Activated B cell treated with CpG ODN at 0.5 μM for 24 hours (primary cell): ENCODE data around the gene RASAL2. TPM values are rescaled to one million over a fixed set of nuclear protein-coding genes. Genes with fewer than 3 reads are reported as not detected.

Source experiments
- ATAC-seq: fragments of 200-7000 bp; cut with Tn5 transposase; one replicate; pipeline ENCODE4 v1.10.0; 2021; ENCODE audit warnings: low read depth, mild to moderate bottlenecking, moderate library complexity
- CTCF ChIA-PET: fragments of 350-600 bp; sonication (Branson Sonifier 250); formaldehyde crosslinking; loops from one replicate; lab custom pipeline; 2021; ENCODE audit warnings: antibody characterized with exemption; lab: Charles Lee
- POLR2A ChIA-PET: fragments of 350-600 bp; sonication (Branson Sonifier 250); formaldehyde crosslinking; loops from one replicate; lab custom pipeline; 2021; ENCODE audit warnings: antibody characterized with exemption; lab: Charles Lee
- DNase-seq: peaks from one replicate; pipeline ENCODE4 v3.0.0; 2022
- H3K27ac Mint-ChIP-seq: one replicate; pipeline ENCODE4 v1.8.0; 2020; ENCODE audit warnings: mixed read lengths
- H3K27me3 Mint-ChIP-seq: one replicate; pipeline ENCODE4 v1.8.0; 2021; ENCODE audit warnings: mixed read lengths
- H3K36me3 Mint-ChIP-seq: one replicate; pipeline ENCODE4 v1.8.0; 2021; ENCODE audit warnings: low read depth, mixed read lengths
- H3K4me1 Mint-ChIP-seq: one replicate; pipeline ENCODE4 v1.8.0; 2021; ENCODE audit warnings: mixed read lengths
- H3K4me3 Mint-ChIP-seq: one replicate; pipeline ENCODE4 v1.8.0; 2020; ENCODE audit warnings: mild to moderate bottlenecking, mixed read lengths
- H3K9me3 Mint-ChIP-seq: one replicate; pipeline ENCODE4 v1.8.0; 2020; ENCODE audit warnings: mixed read lengths
- intact Hi-C: fragments of 100-400 bp; cut with micrococcal nuclease; formaldehyde crosslinking; loops from one replicate; pipeline ENCODE4 v1.15.1; 2024
- total RNA-seq: library from RNA; stranded (reverse); gene quantifications from 2 replicates; pipeline ENCODE4 v1.2.3, GENCODE V29; 2022
- TF ChIP-seq, protein P1 (sequence below): fragments of 200-600 bp; IDR thresholded peaks from one replicate; pipeline ENCODE4 v1.8.0; 2022; ENCODE audit warnings: antibody characterized with exemption, mild to moderate bottlenecking

The RASAL2 gene
- total RNA-seq, 1 donor from 2014 or later, result 0.16 TPM

GRCh38 chr1:178230881-178231409 is 137.0 kb downstream of the RASAL2 start:
- H3K27ac Mint-ChIP-seq, result no peak overlapping the region

GRCh38 chr1:178232108-178232507 is 138.2 kb downstream of the RASAL2 start:
- H3K4me3 Mint-ChIP-seq, result no peak overlapping the region
- ATAC-seq, result no peak
- TF ChIP-seq, protein P1, sequence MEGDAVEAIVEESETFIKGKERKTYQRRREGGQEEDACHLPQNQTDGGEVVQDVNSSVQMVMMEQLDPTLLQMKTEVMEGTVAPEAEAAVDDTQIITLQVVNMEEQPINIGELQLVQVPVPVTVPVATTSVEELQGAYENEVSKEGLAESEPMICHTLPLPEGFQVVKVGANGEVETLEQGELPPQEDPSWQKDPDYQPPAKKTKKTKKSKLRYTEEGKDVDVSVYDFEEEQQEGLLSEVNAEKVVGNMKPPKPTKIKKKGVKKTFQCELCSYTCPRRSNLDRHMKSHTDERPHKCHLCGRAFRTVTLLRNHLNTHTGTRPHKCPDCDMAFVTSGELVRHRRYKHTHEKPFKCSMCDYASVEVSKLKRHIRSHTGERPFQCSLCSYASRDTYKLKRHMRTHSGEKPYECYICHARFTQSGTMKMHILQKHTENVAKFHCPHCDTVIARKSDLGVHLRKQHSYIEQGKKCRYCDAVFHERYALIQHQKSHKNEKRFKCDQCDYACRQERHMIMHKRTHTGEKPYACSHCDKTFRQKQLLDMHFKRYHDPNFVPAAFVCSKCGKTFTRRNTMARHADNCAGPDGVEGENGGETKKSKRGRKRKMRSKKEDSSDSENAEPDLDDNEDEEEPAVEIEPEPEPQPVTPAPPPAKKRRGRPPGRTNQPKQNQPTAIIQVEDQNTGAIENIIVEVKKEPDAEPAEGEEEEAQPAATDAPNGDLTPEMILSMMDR, result no peak
- DNase-seq, result no peak
- H3K27me3 Mint-ChIP-seq, result peaks cover 8% of the 10 kb centered on the region
- no peak overlapping the region for H3K27ac Mint-ChIP-seq
- CTCF ChIA-PET, result no interaction called here
- POLR2A ChIA-PET, result no interaction called here
- H3K36me3 Mint-ChIP-seq, result no peaks in the 10 kb centered on the region
- no peaks in the 10 kb centered on the region for H3K4me1 Mint-ChIP-seq
- intact Hi-C loops, result no loop called here
- H3K9me3 Mint-ChIP-seq, result no peaks in the 10 kb centered on the region

More at GRCh38 chr1:178230881-178231409, 137.0 kb downstream of the RASAL2 start:
- ChIA-PET CTCF (no interaction called here), POLR2A (no interaction called here)
- TF ChIP-seq, protein P1, result no peak
- intact Hi-C loops, result no loop called here
- DNase-seq, result no peak
- H3K27me3 Mint-ChIP-seq, result peaks cover 8% of the 10 kb centered on the region
- H3K9me3 Mint-ChIP-seq, result no peaks in the 10 kb centered on the region
- no peak overlapping the region for H3K4me3 Mint-ChIP-seq
- no peak for ATAC-seq
- no peaks in the 10 kb centered on the region for H3K36me3 Mint-ChIP-seq
- H3K4me1 Mint-ChIP-seq, result no peaks in the 10 kb centered on the region

- CTCF ChIA-PET, result no interaction called here
- intact Hi-C loops, result no loop called here
- H3K9me3 Mint-ChIP-seq, result no peaks in the 10 kb centered on the region
- no peaks in the 10 kb centered on the region for H3K4me1 Mint-ChIP-seq
- peaks cover 8% of the 10 kb centered on the region for H3K27me3 Mint-ChIP-seq
- ATAC-seq, result no peak
- POLR2A ChIA-PET, result no interaction called here
- DNase-seq, result no peak
- H3K36me3 Mint-ChIP-seq, result no peaks in the 10 kb centered on the region
- TF ChIP-seq, protein P1, result no peak
- H3K4me3 Mint-ChIP-seq, result no peak overlapping the region
- no peak overlapping the region for H3K27ac Mint-ChIP-seq
Observed at GRCh38 chr1:178232949-178233348, 139.0 kb downstream of the RASAL2 start.

GRCh38 chr1:178237121-178237520 is 143.2 kb downstream of the RASAL2 start:
- H3K4me1 Mint-ChIP-seq, result no peaks in the 10 kb centered on the region
- no peaks in the 10 kb centered on the region for H3K9me3 Mint-ChIP-seq
- H3K27me3 Mint-ChIP-seq, result peaks cover 8% of the 10 kb centered on the region
- no peak overlapping the region for H3K4me3 Mint-ChIP-seq
- intact Hi-C loops, result no loop called here
- ChIA-PET POLR2A (no interaction called here), CTCF (no interaction called here)
- H3K27ac Mint-ChIP-seq, result no peak overlapping the region
- no peak for ATAC-seq
- TF ChIP-seq, protein P1, result no peak
- DNase-seq, result no peak
- no peaks in the 10 kb centered on the region for H3K36me3 Mint-ChIP-seq

- intact Hi-C loops, result no loop called here
- TF ChIP-seq, protein P1, result no peak
- ChIA-PET CTCF (interaction anchor here (1.1 kb wide), 1 partner anchor 72 kb away, joined by 3 read pairs; no protein-coding TSS in a partner anchor), POLR2A (no interaction called here)
- no peak overlapping the region for H3K4me3 Mint-ChIP-seq
- no peak for ATAC-seq
- H3K36me3 Mint-ChIP-seq, result no peaks in the 10 kb centered on the region
- H3K4me1 Mint-ChIP-seq, result no peaks in the 10 kb centered on the region
- H3K9me3 Mint-ChIP-seq, result no peaks in the 10 kb centered on the region
- no peak for DNase-seq
- H3K27me3 Mint-ChIP-seq, result no peaks in the 10 kb centered on the region
- no peak overlapping the region for H3K27ac Mint-ChIP-seq
Observed at GRCh38 chr1:178238722-178239510, 145.0 kb downstream of the RASAL2 start.
